GM21786 (cell line): Measurements from ENCODE around the gene VIP.

ENCODE experiments used
- ATAC-seq: cut with Tn5 transposase; IDR thresholded peaks from one replicate; pipeline ENCODE4 v1.9.1; 2021; ENCODE audit not compliant: unreplicated experiment

Gene VIP

DNA sequence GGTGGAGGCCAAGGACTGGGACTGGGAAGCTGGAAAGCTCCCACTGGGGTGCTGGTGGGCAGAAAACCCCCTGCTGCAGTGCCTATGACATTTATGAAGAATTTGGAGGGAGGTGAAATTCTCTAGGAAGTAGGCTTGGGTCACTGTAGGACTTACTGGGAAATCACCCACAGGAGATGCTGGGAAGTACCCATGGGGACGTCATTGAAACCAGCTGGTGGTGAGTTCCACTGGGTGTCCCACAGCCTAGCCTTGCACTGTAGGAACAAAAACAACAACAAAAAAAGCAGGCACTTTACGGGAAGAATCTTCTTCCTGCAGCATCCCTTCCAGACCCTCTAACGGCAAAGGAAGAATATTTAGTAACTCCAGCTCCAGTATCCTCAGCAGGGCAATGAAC, 26.2 kb downstream of the VIP start:
- ATAC-seq, result no peak

- no peak for ATAC-seq
These were observed 32.8 kb downstream of the VIP start for GRCh38 chr6:152783217-152783878.

GRCh38 chr6:152794696-152795095, 44.1 kb downstream of the VIP start:
- no peak for ATAC-seq

DNA sequence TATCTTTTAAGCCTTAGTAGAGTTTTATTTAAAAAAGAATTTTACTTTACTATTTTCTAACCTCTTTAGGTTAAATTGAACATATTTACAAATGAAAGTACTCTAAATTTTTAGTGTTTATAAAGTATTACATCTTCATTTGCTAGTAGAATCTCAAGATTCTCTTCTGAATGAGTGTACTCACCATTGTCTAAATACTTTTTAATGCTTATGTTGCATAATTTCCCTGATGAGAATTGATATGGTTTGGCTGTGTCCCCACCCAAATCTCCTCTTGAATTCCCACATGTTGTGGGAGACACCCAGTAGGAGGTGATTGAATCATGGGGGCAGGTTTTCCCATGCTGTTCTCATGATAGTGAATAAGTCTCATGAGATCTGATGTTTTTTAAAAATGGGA, 53.6 kb downstream of the VIP start:
- no peak for ATAC-seq
